K562 (cell line): Measurements from ENCODE around the gene RABGAP1. TPM values are rescaled to one million over a fixed set of nuclear protein-coding genes. Genes with fewer than 3 reads are reported as not detected.
A peak's percentile ranks its signal among the peaks of the same experiment; 100 is the strongest.

ENCODE experiments used
- ARID2 ChIP-seq: fragments of 450-650 bp; IDR thresholded peaks from 2 replicates; pipeline ENCODE4 v1.6.1; 2017; ENCODE audit warnings: antibody characterized with exemption, mild to moderate bottlenecking
- BRF1 ChIP-seq: IDR thresholded peaks from 3 replicates; pipeline ENCODE4 v1.6.1; 2011; ENCODE audit warnings: borderline replicate concordance, mild to moderate bottlenecking; ENCODE audit not compliant: insufficient read length; ENCODE audit errors: extremely low read depth
- GATAD2B ChIP-seq: fragments of 450-650 bp; IDR thresholded peaks from 2 replicates; pipeline ENCODE4 v1.6.1; 2017; ENCODE audit warnings: mild to moderate bottlenecking, borderline replicate concordance
- KAT8 ChIP-seq: fragments of 450-650 bp; IDR thresholded peaks from 2 replicates; pipeline ENCODE4 v1.6.1; 2016; ENCODE audit warnings: low read depth, mild to moderate bottlenecking
- MED1 ChIP-seq: sonication (generic); formaldehyde crosslinking; IDR thresholded peaks from 2 replicates; pipeline ENCODE4 v1.8.1; 2023; ENCODE audit warnings: missing genetic modification reagents, borderline replicate concordance
- POLR3G ChIP-seq: IDR thresholded peaks from 2 replicates; pipeline ENCODE4 v1.6.1; 2011; ENCODE audit not compliant: insufficient read length, insufficient replicate concordance; ENCODE audit errors: extremely low read depth
- SMARCC2 ChIP-seq: fragments of 450-650 bp; IDR thresholded peaks from 2 replicates; pipeline ENCODE4 v1.6.1; 2017; ENCODE audit warnings: antibody characterized with exemption, moderate library complexity, mild to moderate bottlenecking, low read depth
- SRSF7 ChIP-seq: fragments of 200-400 bp; formaldehyde crosslinking; optimal IDR thresholded peaks from 2 replicates; pipeline ENCODE3; 2017; ENCODE audit warnings: mild to moderate bottlenecking, low read depth, low read length
- STAG1 ChIP-seq: sonication (generic); formaldehyde crosslinking; IDR thresholded peaks from 2 replicates; pipeline ENCODE4 v1.5.0; 2020; ENCODE audit warnings: missing genetic modification reagents, borderline replicate concordance
- TAF1 ChIP-seq: IDR thresholded peaks from 2 replicates; pipeline ENCODE4 v1.6.1; 2011; ENCODE audit warnings: mild to moderate bottlenecking, low read length, moderate library complexity; ENCODE audit not compliant: insufficient read depth, control insufficient read depth, severe bottlenecking; ENCODE audit errors: extremely low read depth
- TCF3 ChIP-seq: sonication (generic); formaldehyde crosslinking; IDR thresholded peaks from 2 replicates; pipeline ENCODE4 v1.4.0; 2020; ENCODE audit warnings: mild to moderate bottlenecking, missing genetic modification reagents
- ZKSCAN3 ChIP-seq: fragments of 250-450 bp; sonication (Bioruptor Pico); IDR thresholded peaks from 2 replicates; pipeline ENCODE4 v1.4.0; 2020
- ZNF436 ChIP-seq: fragments of 250-450, 450-650 bp; sonication (Bioruptor Pico); formaldehyde crosslinking; IDR thresholded peaks from 2 replicates; pipeline ENCODE4 v1.7.0; 2020; ENCODE audit warnings: mild to moderate bottlenecking
- ZSCAN32 ChIP-seq: fragments of 450-650 bp; formaldehyde crosslinking; IDR thresholded peaks from 2 replicates; pipeline ENCODE4 v1.4.0; 2020; ENCODE audit warnings: mild to moderate bottlenecking, moderate library complexity
- polyA plus RNA-seq, 8 experiments: library from polyadenylated mRNA; depleted of rRNA in 4 of 8; stranded (reverse) in 5 of 8; unstranded in 3 of 8; fragments of >200 nt; fragmentation: Nextera tagmentation in 2 of 8; fragmentation: Illumina TruSeq in 1 of 8; extraction: Ambion mirVana in 2 of 8; extraction: Trizol in 1 of 8; gene quantifications; 2 replicates each; pipeline versions ENCODE4 v1.2.1 to v1.2.3, GENCODE V29; 2011 to 2014; ENCODE audit warnings: inconsistent platforms in 1 of 8, missing spikeins in 1 of 8
- total RNA-seq, 7 experiments: library from RNA; depleted of rRNA in 6 of 7; stranded (reverse); fragments of >200 nt in 6 of 7; fragmentation: Illumina TruSeq in 2 of 7; extraction: Trizol in 2 of 7; gene quantifications; 2 replicates each; pipeline versions ENCODE4 v1.2.1 to v1.2.3, GENCODE V29; 2011 to 2021; ENCODE audit warnings: low replicate concordance in 1 of 7
- TF ChIP-seq, protein P1 (sequence below): sonication (generic); formaldehyde crosslinking; IDR thresholded peaks from 2 replicates; pipeline ENCODE4 v1.8.0; 2022; ENCODE audit warnings: mild to moderate bottlenecking, missing genetic modification reagents
- TF ChIP-seq, protein P2 (sequence below): fragments of 250-450 bp; sonication (Bioruptor Pico); IDR thresholded peaks from 2 replicates; pipeline ENCODE4 v1.5.0; 2021
- TF ChIP-seq, protein P3 (sequence below): fragments of 200-800 bp; sonication (Bioruptor generic); IDR thresholded peaks from 2 replicates; pipeline ENCODE4 v1.6.1; 2017; ENCODE audit warnings: missing genetic modification characterization, missing compliant biosample characterization
- TF ChIP-seq, protein P4 (sequence below): fragments of 250-450 bp; sonication (Bioruptor Pico); IDR thresholded peaks from 2 replicates; pipeline ENCODE4 v1.8.0; 2022; ENCODE audit warnings: moderate library complexity, mild to moderate bottlenecking, inconsistent platforms

The RABGAP1 gene
- total and polyA plus RNA-seq, 9 of the 15 experiments (the other 6 are each of a cell fraction or from before 2014, with no cell fraction given), result 1.5 to 22.7 (median 13.1) TPM

DNA sequence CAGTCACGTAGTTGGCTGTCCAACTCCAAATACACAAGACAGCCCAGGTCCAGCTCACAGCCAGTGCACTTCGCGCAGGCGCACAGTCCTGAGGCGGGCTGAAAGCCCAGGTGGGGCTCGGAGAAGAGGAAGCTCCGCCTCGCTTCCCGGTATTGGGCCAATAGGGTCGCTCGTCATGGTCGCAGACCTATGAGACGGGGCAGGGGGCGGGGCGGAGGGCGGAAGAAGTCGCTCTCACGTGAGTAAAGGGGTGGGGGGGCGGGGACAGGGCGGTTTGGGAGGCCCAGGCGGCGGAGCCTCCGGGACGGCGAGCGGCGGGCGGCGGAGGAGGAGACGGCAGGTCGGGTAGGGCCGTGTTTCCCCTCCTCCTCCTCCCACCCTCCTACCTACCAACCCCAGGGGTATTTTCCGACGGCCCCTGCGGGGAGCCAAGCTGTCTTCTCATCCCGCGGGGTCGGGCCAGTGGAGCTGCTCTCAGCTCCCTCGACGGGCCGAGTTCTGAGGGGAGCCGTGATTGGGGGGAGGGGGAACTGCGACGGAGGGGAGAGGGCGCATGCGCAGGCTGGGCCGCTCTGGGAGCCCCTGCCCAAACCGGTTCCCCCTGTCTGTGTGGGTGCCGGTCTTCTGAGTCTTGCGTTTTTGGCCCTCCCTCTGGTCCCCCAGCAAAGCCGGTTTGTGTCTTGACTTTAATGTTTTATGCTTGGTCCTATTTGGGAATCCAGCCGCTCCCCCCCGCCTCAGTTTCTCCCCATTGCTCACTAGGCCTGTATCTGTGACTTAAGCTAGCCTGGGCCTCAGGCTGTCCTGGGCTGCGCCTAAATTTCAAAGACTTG lies at the start of gene RABGAP1 (continued):
- TF ChIP-seq STAG1 (no peak), TAF1 (peak; percentile 53), ZKSCAN3 (CRISPR knock-in tag) (no peak), TCF3 (CRISPR knock-in tag) (no peak), ARID2 (no peak), MED1 (CRISPR knock-in tag) (no peak), BRF1 (no peak), KAT8 (no peak), POLR3G (no peak), GATAD2B (no peak), ZSCAN32 (CRISPR knock-in tag) (no peak), ZNF436 (CRISPR knock-in tag) (no peak), SMARCC2 (no peak), SRSF7 (no peak)
- TF ChIP-seq, protein P1, sequence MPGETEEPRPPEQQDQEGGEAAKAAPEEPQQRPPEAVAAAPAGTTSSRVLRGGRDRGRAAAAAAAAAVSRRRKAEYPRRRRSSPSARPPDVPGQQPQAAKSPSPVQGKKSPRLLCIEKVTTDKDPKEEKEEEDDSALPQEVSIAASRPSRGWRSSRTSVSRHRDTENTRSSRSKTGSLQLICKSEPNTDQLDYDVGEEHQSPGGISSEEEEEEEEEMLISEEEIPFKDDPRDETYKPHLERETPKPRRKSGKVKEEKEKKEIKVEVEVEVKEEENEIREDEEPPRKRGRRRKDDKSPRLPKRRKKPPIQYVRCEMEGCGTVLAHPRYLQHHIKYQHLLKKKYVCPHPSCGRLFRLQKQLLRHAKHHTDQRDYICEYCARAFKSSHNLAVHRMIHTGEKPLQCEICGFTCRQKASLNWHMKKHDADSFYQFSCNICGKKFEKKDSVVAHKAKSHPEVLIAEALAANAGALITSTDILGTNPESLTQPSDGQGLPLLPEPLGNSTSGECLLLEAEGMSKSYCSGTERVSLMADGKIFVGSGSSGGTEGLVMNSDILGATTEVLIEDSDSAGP (CRISPR knock-in tag), result no peak
- TF ChIP-seq, protein P2, sequence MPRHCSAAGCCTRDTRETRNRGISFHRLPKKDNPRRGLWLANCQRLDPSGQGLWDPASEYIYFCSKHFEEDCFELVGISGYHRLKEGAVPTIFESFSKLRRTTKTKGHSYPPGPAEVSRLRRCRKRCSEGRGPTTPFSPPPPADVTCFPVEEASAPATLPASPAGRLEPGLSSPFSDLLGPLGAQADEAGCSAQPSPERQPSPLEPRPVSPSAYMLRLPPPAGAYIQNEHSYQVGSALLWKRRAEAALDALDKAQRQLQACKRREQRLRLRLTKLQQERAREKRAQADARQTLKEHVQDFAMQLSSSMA (CRISPR knock-in tag), result no peak
- TF ChIP-seq, protein P3, sequence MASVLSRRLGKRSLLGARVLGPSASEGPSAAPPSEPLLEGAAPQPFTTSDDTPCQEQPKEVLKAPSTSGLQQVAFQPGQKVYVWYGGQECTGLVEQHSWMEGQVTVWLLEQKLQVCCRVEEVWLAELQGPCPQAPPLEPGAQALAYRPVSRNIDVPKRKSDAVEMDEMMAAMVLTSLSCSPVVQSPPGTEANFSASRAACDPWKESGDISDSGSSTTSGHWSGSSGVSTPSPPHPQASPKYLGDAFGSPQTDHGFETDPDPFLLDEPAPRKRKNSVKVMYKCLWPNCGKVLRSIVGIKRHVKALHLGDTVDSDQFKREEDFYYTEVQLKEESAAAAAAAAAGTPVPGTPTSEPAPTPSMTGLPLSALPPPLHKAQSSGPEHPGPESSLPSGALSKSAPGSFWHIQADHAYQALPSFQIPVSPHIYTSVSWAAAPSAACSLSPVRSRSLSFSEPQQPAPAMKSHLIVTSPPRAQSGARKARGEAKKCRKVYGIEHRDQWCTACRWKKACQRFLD (CRISPR knock-in tag), result no peak
- TF ChIP-seq, protein P4, sequence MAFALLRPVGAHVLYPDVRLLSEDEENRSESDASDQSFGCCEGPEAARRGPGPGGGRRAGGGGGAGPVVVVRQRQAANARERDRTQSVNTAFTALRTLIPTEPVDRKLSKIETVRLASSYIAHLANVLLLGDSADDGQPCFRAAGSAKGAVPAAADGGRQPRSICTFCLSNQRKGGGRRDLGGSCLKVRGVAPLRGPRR (CRISPR knock-in tag), result no peak
